Caco-2 (cell line): ENCODE measurements around the gene GIPC3. TPM values are rescaled to one million over a fixed set of nuclear protein-coding genes. Genes with fewer than 3 reads are reported as not detected.

Experiments
- BruUV-seq: library from RNA; stranded (reverse); fragments of 400-500 nt; replicated peaks from 2 replicates; lab custom pipeline; 2021; lab: Mats Ljungman, UMichigan
- CTCF ChIA-PET: fragments of 300-600 bp; sonication (Branson Sonifier 250); formaldehyde crosslinking; loops from one replicate; lab custom pipeline; 2022; ENCODE audit warnings: antibody characterized with exemption; lab: Charles Lee
- POLR2A ChIA-PET: fragments of 300-600 bp; sonication (Branson Sonifier 250); formaldehyde crosslinking; loops from one replicate; lab custom pipeline; 2022; ENCODE audit warnings: antibody characterized with exemption; lab: Charles Lee
- DNase-seq, 2 experiments: peaks; one replicate each; pipeline versions ENCODE4 v3.0.0 to v3.0.0-alpha.2; 2020 to 2022
- H3K27me3 ChIP-seq: replicated peaks from 2 replicates; pipeline ENCODE4 v1.6.0; 2011; ENCODE audit warnings: low read length; ENCODE audit not compliant: control insufficient read depth, insufficient read depth
- H3K36me3 ChIP-seq: 2 replicates; pipeline ENCODE4 v1.5.1; 2011; ENCODE audit warnings: low read length; ENCODE audit not compliant: control insufficient read depth, insufficient read depth
- H3K4me1 ChIP-seq: fragments of 250-450 bp; sonication (Bioruptor Pico); 2 replicates; pipeline ENCODE4 v1.5.1; 2020; ENCODE audit warnings: mild to moderate bottlenecking
- H3K4me3 ChIP-seq: 2 replicates; pipeline ENCODE4 v1.5.1; 2011; ENCODE audit warnings: low read depth, mild to moderate bottlenecking, control low read depth, low read length
- H3K9me3 ChIP-seq: fragments of 250-450 bp; sonication (Bioruptor Pico); 2 replicates; pipeline ENCODE4 v1.5.1; 2020; ENCODE audit warnings: mild to moderate bottlenecking, moderate library complexity
- H3K27ac Mint-ChIP-seq: one replicate; pipeline ENCODE4 v1.8.0; 2022; ENCODE audit warnings: mixed read lengths; ENCODE audit not compliant: unreplicated experiment
- H3K27me3 Mint-ChIP-seq: one replicate; pipeline ENCODE4 v1.8.0; 2022; ENCODE audit warnings: mixed read lengths; ENCODE audit not compliant: insufficient read depth, unreplicated experiment
- H3K36me3 Mint-ChIP-seq: one replicate; pipeline ENCODE4 v1.8.0; 2022; ENCODE audit warnings: mild to moderate bottlenecking, mixed read lengths; ENCODE audit not compliant: insufficient read depth, unreplicated experiment
- H3K4me1 Mint-ChIP-seq: one replicate; pipeline ENCODE4 v1.8.0; 2022; ENCODE audit warnings: low read depth, mixed read lengths; ENCODE audit not compliant: unreplicated experiment
- H3K4me3 Mint-ChIP-seq: one replicate; pipeline ENCODE4 v1.8.0; 2022; ENCODE audit warnings: mild to moderate bottlenecking, moderate library complexity, mixed read lengths; ENCODE audit not compliant: unreplicated experiment
- H3K9me3 Mint-ChIP-seq: one replicate; pipeline ENCODE4 v1.8.0; 2022; ENCODE audit warnings: mixed read lengths; ENCODE audit not compliant: unreplicated experiment
- intact Hi-C: fragments of 100-400 bp; cut with micrococcal nuclease; formaldehyde crosslinking; loops from one replicate; pipeline ENCODE4 v1.10.0; 2022; ENCODE audit not compliant: unreplicated experiment
- total RNA-seq: library from RNA; stranded (reverse); gene quantifications from 2 replicates; pipeline ENCODE4 v1.2.3, GENCODE V29; 2022
- TF ChIP-seq, protein P1 (sequence below), 2 experiments: fragments of 200-600 bp in 1 of 2; IDR thresholded peaks; 1 replicate in 1 of 2; 2 replicates in 1 of 2; pipeline versions ENCODE4 v1.5.1 to v1.8.0; 2011 to 2022; ENCODE audit warnings: antibody characterized with exemption in 1 of 2, control low read depth in 1 of 2, inconsistent platforms in 1 of 2, low read depth in 1 of 2, low read length in 1 of 2, mild to moderate bottlenecking in 1 of 2, moderate library complexity in 1 of 2; ENCODE audit not compliant: insufficient read depth in 1 of 2, severe bottlenecking in 1 of 2, unreplicated experiment in 1 of 2

The GIPC3 gene
- total RNA-seq, 1 experiment from 2014 or later: not detected

DNA sequence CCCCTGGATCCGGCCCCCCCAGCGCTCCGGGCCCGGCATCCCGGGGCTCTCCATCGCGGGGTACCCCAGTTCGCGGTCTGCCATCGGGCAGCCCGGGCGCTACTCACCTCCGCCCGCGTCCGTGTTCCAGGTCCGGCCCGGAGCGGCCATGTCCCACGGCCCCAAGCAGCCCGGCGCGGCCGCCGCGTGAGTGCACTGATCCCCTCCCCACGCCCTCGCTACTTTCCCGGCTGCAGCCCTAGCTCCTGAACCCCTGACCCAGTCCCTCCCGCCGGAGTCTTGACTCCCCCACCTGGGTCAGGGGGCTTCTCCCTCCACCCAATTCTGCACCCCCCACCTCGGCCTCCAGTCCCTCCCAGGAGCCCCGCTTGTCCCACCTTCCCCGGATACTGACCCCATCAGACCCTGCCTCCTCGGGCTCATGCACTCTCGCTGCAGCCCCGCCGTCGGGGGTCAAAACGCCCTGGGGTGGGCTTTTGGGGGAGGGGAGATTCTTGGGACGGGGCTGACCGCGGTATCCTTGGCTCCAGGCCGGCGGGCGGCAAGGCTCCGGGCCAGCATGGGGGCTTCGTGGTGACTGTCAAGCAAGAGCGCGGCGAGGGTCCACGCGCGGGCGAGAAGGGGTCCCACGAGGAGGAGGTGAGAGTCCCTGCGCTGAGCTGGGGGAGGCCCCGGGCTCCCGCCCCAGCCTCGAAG, 12.0 kb upstream of the GIPC3 start:
- H3K36me3 ChIP-seq: no peaks in the 10 kb centered on the region
- H3K27me3 Mint-ChIP-seq: no peaks in the 10 kb centered on the region
- TF ChIP-seq, protein P1, sequence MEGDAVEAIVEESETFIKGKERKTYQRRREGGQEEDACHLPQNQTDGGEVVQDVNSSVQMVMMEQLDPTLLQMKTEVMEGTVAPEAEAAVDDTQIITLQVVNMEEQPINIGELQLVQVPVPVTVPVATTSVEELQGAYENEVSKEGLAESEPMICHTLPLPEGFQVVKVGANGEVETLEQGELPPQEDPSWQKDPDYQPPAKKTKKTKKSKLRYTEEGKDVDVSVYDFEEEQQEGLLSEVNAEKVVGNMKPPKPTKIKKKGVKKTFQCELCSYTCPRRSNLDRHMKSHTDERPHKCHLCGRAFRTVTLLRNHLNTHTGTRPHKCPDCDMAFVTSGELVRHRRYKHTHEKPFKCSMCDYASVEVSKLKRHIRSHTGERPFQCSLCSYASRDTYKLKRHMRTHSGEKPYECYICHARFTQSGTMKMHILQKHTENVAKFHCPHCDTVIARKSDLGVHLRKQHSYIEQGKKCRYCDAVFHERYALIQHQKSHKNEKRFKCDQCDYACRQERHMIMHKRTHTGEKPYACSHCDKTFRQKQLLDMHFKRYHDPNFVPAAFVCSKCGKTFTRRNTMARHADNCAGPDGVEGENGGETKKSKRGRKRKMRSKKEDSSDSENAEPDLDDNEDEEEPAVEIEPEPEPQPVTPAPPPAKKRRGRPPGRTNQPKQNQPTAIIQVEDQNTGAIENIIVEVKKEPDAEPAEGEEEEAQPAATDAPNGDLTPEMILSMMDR (IDR thresholded peaks at IDR 0.05; ENCODE audit: insufficient read depth in 1 of 2, low read depth in 1 of 2, low read length in 1 of 2, severe bottlenecking in 1 of 2, unreplicated experiment in 1 of 2): no peak
- H3K4me3 ChIP-seq: peak overlapping the region; percentile 89
- H3K27ac Mint-ChIP-seq: no peak overlapping the region
- ChIA-PET CTCF (no interaction called here), POLR2A (interaction anchor here (0.7 kb wide), 1 partner anchor 395 kb away, joined by 4 read pairs; no protein-coding TSS in a partner anchor)
- no TSS peak for BruUV-seq
- DNase-seq: peak in 1 of 2 experiments; percentile 35
- H3K9me3 Mint-ChIP-seq: no peaks in the 10 kb centered on the region
- no peaks in the 10 kb centered on the region for H3K9me3 ChIP-seq
- peaks cover 23% of the 10 kb centered on the region for H3K36me3 Mint-ChIP-seq
- H3K4me1 ChIP-seq: no peaks in the 10 kb centered on the region
- H3K4me3 Mint-ChIP-seq: peak overlapping the region; percentile 71
- H3K27me3 ChIP-seq: no peaks in the 10 kb centered on the region
- H3K4me1 Mint-ChIP-seq: no peaks in the 10 kb centered on the region
- intact Hi-C loops: no loop called here

DNA sequence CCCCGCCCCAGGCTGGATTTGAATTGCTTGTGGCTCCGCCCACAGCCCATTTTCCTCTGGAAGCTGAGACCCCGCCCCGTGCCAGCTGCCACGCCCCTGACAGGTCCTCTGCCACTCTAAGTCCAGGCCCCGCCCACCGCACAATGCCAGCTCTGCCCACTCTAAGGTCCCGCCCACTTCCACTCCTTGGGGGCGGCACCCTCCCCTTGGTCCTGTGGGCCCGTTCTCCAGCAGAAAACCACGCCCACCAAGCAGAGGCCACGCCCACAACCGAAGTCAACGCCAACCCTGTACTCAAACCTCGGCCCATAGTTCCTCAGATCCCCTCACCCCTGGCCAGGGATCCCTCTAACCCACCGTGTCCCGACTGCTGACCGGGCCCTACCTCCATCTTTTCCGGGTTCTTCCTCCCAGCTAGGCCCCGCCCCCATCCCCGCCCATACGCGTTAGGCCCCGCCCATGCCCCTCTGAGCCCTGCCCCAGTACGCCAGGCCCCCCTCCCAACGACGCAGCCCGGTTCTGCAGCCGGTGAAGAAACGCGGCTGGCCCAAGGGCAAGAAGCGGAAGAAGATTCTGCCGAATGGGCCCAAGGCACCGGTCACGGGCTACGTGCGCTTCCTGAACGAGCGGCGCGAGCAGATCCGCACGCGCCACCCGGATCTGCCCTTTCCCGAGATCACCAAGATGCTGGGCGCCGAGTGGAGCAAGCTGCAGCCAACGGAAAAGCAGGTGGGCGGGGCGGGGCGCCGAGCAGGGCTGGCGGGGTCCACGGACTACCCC, 11.2 kb upstream of the GIPC3 start:
- H3K9me3 Mint-ChIP-seq: no peaks in the 10 kb centered on the region
- peaks cover 23% of the 10 kb centered on the region for H3K36me3 Mint-ChIP-seq
- TF ChIP-seq, protein P1 (IDR thresholded peaks at IDR 0.05; ENCODE audit: insufficient read depth in 1 of 2, low read depth in 1 of 2, low read length in 1 of 2, severe bottlenecking in 1 of 2, unreplicated experiment in 1 of 2): no peak
- ChIA-PET CTCF (no interaction called here), POLR2A (interaction anchor here (0.7 kb wide), 1 partner anchor 394 kb away, joined by 4 read pairs; no protein-coding TSS in a partner anchor)
- no peaks in the 10 kb centered on the region for H3K4me1 Mint-ChIP-seq
- no peak overlapping the region for H3K27ac Mint-ChIP-seq
- peak; percentile 86 to 88 for DNase-seq
- peak overlapping the region; percentile 71 for H3K4me3 Mint-ChIP-seq
- Histone ChIP-seq H3K4me1 (no peaks in the 10 kb centered on the region), H3K4me3 (peak overlapping the region; percentile 89), H3K27me3 (no peaks in the 10 kb centered on the region), H3K36me3 (no peaks in the 10 kb centered on the region), H3K9me3 (no peaks in the 10 kb centered on the region)
- intact Hi-C loops: no loop called here
- H3K27me3 Mint-ChIP-seq: no peaks in the 10 kb centered on the region
- BruUV-seq: no TSS peak

DNA sequence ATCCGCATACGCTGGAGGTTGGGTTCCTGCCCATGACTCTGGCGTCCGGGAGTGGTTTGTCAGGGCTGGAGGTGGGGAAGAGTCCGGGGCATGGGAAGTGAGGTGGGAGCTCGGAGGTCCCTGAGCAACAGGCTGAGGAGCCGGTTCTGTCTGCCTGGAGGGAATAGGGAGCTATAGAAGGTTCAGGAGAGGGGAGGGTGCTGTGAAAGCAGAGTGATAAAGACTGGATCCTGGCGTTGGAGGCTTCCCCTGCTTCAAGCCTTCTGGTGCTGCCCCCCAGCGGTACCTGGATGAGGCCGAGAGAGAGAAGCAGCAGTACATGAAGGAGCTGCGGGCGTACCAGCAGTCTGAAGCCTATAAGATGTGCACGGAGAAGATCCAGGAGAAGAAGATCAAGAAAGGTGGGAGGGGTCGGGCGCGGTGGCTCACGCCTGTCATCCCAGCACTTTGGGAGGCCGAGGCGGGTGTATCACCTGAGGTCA, 10.0 kb upstream of the GIPC3 start:
- H3K9me3 ChIP-seq: no peaks in the 10 kb centered on the region
- Mint-ChIP-seq H3K36me3 (peaks cover 23% of the 10 kb centered on the region), H3K27ac (no peak overlapping the region), H3K27me3 (no peaks in the 10 kb centered on the region), H3K4me1 (no peaks in the 10 kb centered on the region), H3K9me3 (no peaks in the 10 kb centered on the region), H3K4me3 (peak overlapping the region; percentile 71)
- intact Hi-C loops: no loop called here
- H3K4me3 ChIP-seq: no peak overlapping the region
- TF ChIP-seq, protein P1 (IDR thresholded peaks at IDR 0.05; ENCODE audit: insufficient read depth in 1 of 2, low read depth in 1 of 2, low read length in 1 of 2, severe bottlenecking in 1 of 2, unreplicated experiment in 1 of 2): no peak
- H3K4me1 ChIP-seq: no peaks in the 10 kb centered on the region
- no peaks in the 10 kb centered on the region for H3K27me3 ChIP-seq
- POLR2A ChIA-PET: no interaction called here
- peak in 1 of 2 experiments; percentile 44 for DNase-seq
- no peaks in the 10 kb centered on the region for H3K36me3 ChIP-seq
- no TSS peak for BruUV-seq
- CTCF ChIA-PET: interaction anchor here (0.7 to 1.0 kb wide), 4 partner anchors 18 to 90 kb away, joined by 3 to 6 read pairs (median 4); partner anchors contain the start of gene MFSD12
